Heart right ventricle (tissue), 16 donors: ENCODE results near the gene PLA2R1. TPM values are rescaled to one million over a fixed set of nuclear protein-coding genes. Genes with fewer than 3 reads are reported as not detected.
A peak's percentile ranks its signal among the peaks of the same experiment; 100 is the strongest.

ENCODE experiments used
- ATAC-seq, 8 donors: fragments of 200-7000 bp; cut with Tn5 transposase; one replicate each; pipeline ENCODE4 v1.9.1; 2020; ENCODE audit warnings: mild to moderate bottlenecking in 8 of 8, moderate library complexity in 8 of 8, moderate number of reproducible peaks in 1 of 8
- DNase-seq, 2 donors: peaks; one replicate each; pipeline ENCODE4 v3.0.0-alpha.2; 2020
- H3K27ac ChIP-seq, 10 donors: fragments of 200-600 bp; sonication (generic) in 2 of 10; one replicate each; pipeline versions ENCODE4 v1.5.0 to v1.8.0; 2020 to 2022; ENCODE audit warnings: mild to moderate bottlenecking in 3 of 10
- H3K27me3 ChIP-seq, 7 donors: fragments of 200-600 bp; one replicate each; pipeline ENCODE4 v1.8.0; 2021 to 2022; ENCODE audit warnings: mild to moderate bottlenecking in 2 of 7
- H3K36me3 ChIP-seq, 9 donors: fragments of 200-600 bp; sonication (generic) in 1 of 9; one replicate each; pipeline versions ENCODE4 v1.5.0 to v1.8.0; 2020 to 2022; ENCODE audit warnings: mild to moderate bottlenecking in 2 of 9
- H3K4me1 ChIP-seq, 9 donors: fragments of 200-600 bp; sonication (generic) in 1 of 9; one replicate each; pipeline versions ENCODE4 v1.5.0 to v1.8.0; 2020 to 2022; ENCODE audit warnings: mild to moderate bottlenecking in 4 of 9
- H3K4me3 ChIP-seq, 10 donors: fragments of 200-600 bp; sonication (generic) in 2 of 10; one replicate each; pipeline versions ENCODE4 v1.5.0 to v1.8.0; 2020 to 2022; ENCODE audit warnings: mild to moderate bottlenecking in 7 of 10, moderate library complexity in 2 of 10
- H3K9me3 ChIP-seq, 11 donors: fragments of 200-600 bp in 10 of 11; sonication (generic) in 2 of 11; one replicate each; pipeline versions ENCODE4 v1.5.0 to v1.8.0; 2013 to 2022; ENCODE audit warnings: mild to moderate bottlenecking in 2 of 11, control low read depth in 1 of 11, moderate library complexity in 1 of 11
- CTCF ChIP-seq, 9 donors: fragments of 200-600 bp; sonication (generic) in 2 of 9; IDR thresholded peaks; one replicate each; pipeline versions ENCODE4 v1.5.0 to v1.8.0; 2021 to 2022; ENCODE audit warnings: antibody characterized with exemption in 9 of 9, mild to moderate bottlenecking in 5 of 9, moderate library complexity in 1 of 9
- WGBS, 2 donors: extraction: QIAGEN DNeasy Blood & Tissue Kit; methylation state at CpG; one replicate each; pipeline ENCODE4 v1.1.7; 2013; ENCODE audit warnings: inconsistent platforms in 1 of 2; 5-methylcytosine and 5-hydroxymethylcytosine counted together
- intact Hi-C, 10 donors: fragments of 100-400 bp; cut with DNase I; formaldehyde crosslinking; loops; one replicate each; pipeline versions ENCODE4 v1.11.1 to v1.14.2; 2022
- polyA plus RNA-seq, 2 donors: library from polyadenylated mRNA; stranded (reverse); fragments of 200-250 nt; gene quantifications; one replicate each; pipeline ENCODE4 v1.2.3, GENCODE V29; 2013
- total RNA-seq, 10 donors: library from RNA; stranded (reverse); fragmentation: NEBNext Ultra II Directional in 3 of 10; extraction: Animal tissue kit (Norgen Biotek cat#: 25700) in 3 of 10; gene quantifications; one replicate each; pipeline versions ENCODE4 v1.2.1 to v1.2.4, GENCODE V29; 2021 to 2023
- donor health status: Arrhythmogenic right ventricular cardiomyopathy.
- donor health status: ischemic (EF 13 %, LVEDD 7.1; RV severe dilation, severe dysfunction).
- donor health status: healthy with polysubstance abuse.
- donor health status: DM: no; HTN: yes; CAD: no.
- donor health status: DM: no; HTN: no; CAD: no.
- donor health status: ischemic (EF 25% LVEDD 6.9; RV normal size, moderate dysfunction).
- donor health status: ischemic (EF 25% LVEDD 5.7; RV mildly dilated, moderate dysfunction).
- donor health status: healthy.
- donor health status: DM: yes; HTN: yes; CAD: no.
- donor health status: Ischemic cardiomyopathy.
- donor health status: ischemic (EF 35%, LVEDD 5.7; RV mildly dilated, moderate dysfunction).
- donor health status: nonischemic (EF 11% LVEDD 7.7; RV severe dilation, severe dysfunction).
- donor health status: DM: yes; HTN: yes; CAD: no.
- donor health status: PGD.
- donor health status: ischemic (EF 29% LVEDD 5.4; RV normal size, mild dysfunction).
- donor health status: nonischemic (EF 23%, LVEDD 6.1; RV moderate dilation, normal function).

The PLA2R1 gene
- total and polyA plus RNA-seq, 12 donors = 0.38 to 3.7 (median 2.8) TPM

GRCh38 chr2:160015746-160016145, 46.7 kb downstream of the PLA2R1 start:
- Histone ChIP-seq H3K27me3 (no peaks in the 10 kb centered on the region), H3K9me3 (no peaks in the 10 kb centered on the region), H3K4me1 (no peaks in the 10 kb centered on the region), H3K36me3 (peaks cover 0 to 20% (median 0%) of the 10 kb centered on the region in 9 donors), H3K27ac (no peak overlapping the region), H3K4me3 (no peak overlapping the region)
- 79 to 81% methylated on average over 6 of the region's 6 CpGs for WGBS, 2 donors
- TF ChIP-seq CTCF (IDR thresholded peaks at IDR 0.05) = no peak
- ATAC-seq = no peak
- intact Hi-C loops = no loop called here
- DNase-seq = no peak

- WGBS, 2 donors = 7 to 10% methylated on average over 2 of the region's 2 CpGs
- no peak for ATAC-seq
- Histone ChIP-seq H3K4me1 (no peaks in the 10 kb centered on the region), H3K27ac (no peak overlapping the region), H3K9me3 (peaks cover 0 to 6% (median 0%) of the 10 kb centered on the region in 11 donors), H3K27me3 (no peaks in the 10 kb centered on the region), H3K36me3 (peaks cover 0 to 20% (median 0%) of the 10 kb centered on the region in 9 donors), H3K4me3 (no peak overlapping the region)
- DNase-seq = no peak
- intact Hi-C loops = no loop called here
- TF ChIP-seq CTCF (IDR thresholded peaks at IDR 0.05) = peak in 1 of 9 donors; percentile 7
Measured at GRCh38 chr2:160014227-160014626, 48.2 kb downstream of the PLA2R1 start.

- H3K9me3 ChIP-seq = peaks cover 0 to 10% (median 0%) of the 10 kb centered on the region in 11 donors
- no peak for DNase-seq
- no peak for ATAC-seq
- peaks cover 0 to 14% (median 8%) of the 10 kb centered on the region in 9 donors for H3K4me1 ChIP-seq
- no peak for TF ChIP-seq CTCF (IDR thresholded peaks at IDR 0.05)
- intact Hi-C loops = no loop called here
- H3K27ac ChIP-seq = no peak overlapping the region
- H3K36me3 ChIP-seq = peaks cover 0 to 10% (median 0%) of the 10 kb centered on the region in 9 donors
- WGBS, 2 donors = 66 to 73% methylated on average over 5 of the region's 5 CpGs
- no peak overlapping the region for H3K4me3 ChIP-seq
- no peaks in the 10 kb centered on the region for H3K27me3 ChIP-seq
Measured at GRCh38 chr2:160010361-160011145, 51.9 kb downstream of the PLA2R1 start.

- ATAC-seq = no peak
- Histone ChIP-seq H3K4me1 (peaks cover 0 to 14% (median 8%) of the 10 kb centered on the region in 9 donors), H3K36me3 (peaks cover 0 to 5% (median 0%) of the 10 kb centered on the region in 9 donors), H3K4me3 (no peak overlapping the region), H3K9me3 (peaks cover 0 to 10% (median 0%) of the 10 kb centered on the region in 11 donors), H3K27ac (no peak overlapping the region), H3K27me3 (no peaks in the 10 kb centered on the region)
- intact Hi-C loops = no loop called here
- TF ChIP-seq CTCF (IDR thresholded peaks at IDR 0.05) = no peak
- WGBS, 2 donors = 64% methylated on average over 5 of the region's 5 CpGs
- DNase-seq = no peak
Measured at GRCh38 chr2:160007111-160007510, 55.3 kb downstream of the PLA2R1 start.
